DOHH2 (cell line): Measurements from ENCODE around the gene PEX19.

ENCODE experiments used
- H3F3A ChIP-seq: fragments of 200-600 bp; sonication (generic), shearing (Covaris generic); 2 replicates; pipeline ENCODE4 v1.6.0; 2016; ENCODE audit warnings: antibody characterized with exemption, mild to moderate bottlenecking; ENCODE audit not compliant: control insufficient read depth, insufficient read depth
- H3K27ac ChIP-seq: fragments of 200-600 bp; sonication (generic); 2 replicates; pipeline ENCODE4 v1.5.1; 2014; ENCODE audit warnings: low read depth, mild to moderate bottlenecking, low read length, moderate library complexity
- H3K27me3 ChIP-seq: fragments of 200-600 bp; sonication (generic); 2 replicates; pipeline ENCODE4 v1.6.1; 2014; ENCODE audit warnings: mild to moderate bottlenecking, low read length, mixed read lengths; ENCODE audit not compliant: control insufficient read depth
- H3K36me3 ChIP-seq: fragments of 200-600 bp; sonication (generic); 2 replicates; pipeline ENCODE4 v1.6.1; 2014; ENCODE audit warnings: mild to moderate bottlenecking, low read length, moderate library complexity, mixed read lengths; ENCODE audit not compliant: control insufficient read depth
- H3K4me1 ChIP-seq: fragments of 200-600 bp; sonication (generic); 2 replicates; pipeline ENCODE4 v1.6.1; 2014; ENCODE audit warnings: mild to moderate bottlenecking, low read length, mixed read lengths; ENCODE audit not compliant: control insufficient read depth
- H3K4me2 ChIP-seq: fragments of 200-600 bp; sonication (generic); 2 replicates; pipeline ENCODE4 v1.6.0; 2014; ENCODE audit warnings: mild to moderate bottlenecking, low read length, moderate library complexity
- H3K4me3 ChIP-seq: fragments of 200-600 bp; sonication (generic); 2 replicates; pipeline ENCODE4 v1.5.1; 2014; ENCODE audit warnings: mild to moderate bottlenecking, low read length, mixed read lengths
- H3K79me2 ChIP-seq: fragments of 200-600 bp; sonication (generic); 2 replicates; pipeline ENCODE4 v1.6.1; 2014; ENCODE audit warnings: mild to moderate bottlenecking, low read length, mixed read lengths; ENCODE audit not compliant: control insufficient read depth
- H3K9me2 ChIP-seq: fragments of 200-600 bp; sonication (generic); replicated peaks from 2 replicates; pipeline ENCODE4 v1.6.1; 2014; ENCODE audit warnings: mild to moderate bottlenecking, low read length, mixed read lengths; ENCODE audit not compliant: control insufficient read depth
- H3K9me3 ChIP-seq: fragments of 200-600 bp; sonication (generic); 2 replicates; pipeline ENCODE4 v1.6.1; 2014; ENCODE audit warnings: antibody characterized with exemption, low read length, mixed read lengths; ENCODE audit not compliant: control insufficient read depth, insufficient read depth
- H4K20me1 ChIP-seq: fragments of 200-600 bp; sonication (generic); 2 replicates; pipeline ENCODE4 v1.6.0; 2014; ENCODE audit warnings: low read depth, mild to moderate bottlenecking, antibody characterized with exemption, low read length, moderate library complexity; ENCODE audit not compliant: control insufficient read depth, insufficient read depth
- EZH2phosphoT487 ChIP-seq: fragments of 200-600 bp; sonication (generic); IDR thresholded peaks from 2 replicates; pipeline ENCODE4 v1.6.1; 2017; ENCODE audit warnings: borderline replicate concordance, mild to moderate bottlenecking, antibody characterized with exemption, low read length, moderate library complexity, mixed read lengths
- TF ChIP-seq, protein P1 (sequence below): fragments of 200-600 bp; sonication (generic); IDR thresholded peaks from one replicate; pipeline ENCODE4 v1.5.1; 2014; ENCODE audit warnings: antibody characterized with exemption, mild to moderate bottlenecking, low read depth, low read length; ENCODE audit not compliant: poor library complexity, severe bottlenecking

PEX19 gene

DNA sequence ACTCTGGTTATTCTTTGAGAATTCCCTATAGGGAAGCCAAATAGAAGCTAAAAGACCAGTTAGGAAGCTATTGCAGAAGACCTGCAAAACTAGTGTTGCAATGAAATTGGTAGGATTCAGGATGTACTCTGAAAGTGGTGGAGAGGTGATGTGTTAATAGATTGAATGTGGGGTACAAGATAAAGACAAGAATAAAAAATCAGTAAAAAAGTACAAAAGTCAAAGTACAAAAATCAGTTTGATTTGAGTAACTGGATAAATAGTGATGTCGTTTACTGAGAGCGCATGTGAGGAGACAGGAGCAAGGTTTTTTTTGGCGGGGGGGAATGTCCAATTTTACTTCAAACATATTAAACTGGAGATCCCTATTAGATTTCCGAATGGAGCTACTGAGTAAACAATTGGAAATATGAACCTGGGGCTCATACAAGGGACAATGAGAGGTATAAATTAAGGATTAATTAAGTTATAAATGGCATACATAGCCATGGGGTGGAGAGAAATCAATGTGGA, 20.1 kb downstream of the PEX19 start:
- H3K4me2 ChIP-seq, result no peak overlapping the region
- no peak for TF ChIP-seq EZH2phosphoT487
- TF ChIP-seq, protein P1, sequence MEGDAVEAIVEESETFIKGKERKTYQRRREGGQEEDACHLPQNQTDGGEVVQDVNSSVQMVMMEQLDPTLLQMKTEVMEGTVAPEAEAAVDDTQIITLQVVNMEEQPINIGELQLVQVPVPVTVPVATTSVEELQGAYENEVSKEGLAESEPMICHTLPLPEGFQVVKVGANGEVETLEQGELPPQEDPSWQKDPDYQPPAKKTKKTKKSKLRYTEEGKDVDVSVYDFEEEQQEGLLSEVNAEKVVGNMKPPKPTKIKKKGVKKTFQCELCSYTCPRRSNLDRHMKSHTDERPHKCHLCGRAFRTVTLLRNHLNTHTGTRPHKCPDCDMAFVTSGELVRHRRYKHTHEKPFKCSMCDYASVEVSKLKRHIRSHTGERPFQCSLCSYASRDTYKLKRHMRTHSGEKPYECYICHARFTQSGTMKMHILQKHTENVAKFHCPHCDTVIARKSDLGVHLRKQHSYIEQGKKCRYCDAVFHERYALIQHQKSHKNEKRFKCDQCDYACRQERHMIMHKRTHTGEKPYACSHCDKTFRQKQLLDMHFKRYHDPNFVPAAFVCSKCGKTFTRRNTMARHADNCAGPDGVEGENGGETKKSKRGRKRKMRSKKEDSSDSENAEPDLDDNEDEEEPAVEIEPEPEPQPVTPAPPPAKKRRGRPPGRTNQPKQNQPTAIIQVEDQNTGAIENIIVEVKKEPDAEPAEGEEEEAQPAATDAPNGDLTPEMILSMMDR, result no peak
- no peaks in the 10 kb centered on the region for H3K9me3 ChIP-seq
- no peaks in the 10 kb centered on the region for H4K20me1 ChIP-seq
- H3K79me2 ChIP-seq, result peaks cover 24% of the 10 kb centered on the region
- peaks cover 17% of the 10 kb centered on the region for H3K36me3 ChIP-seq
- H3K4me3 ChIP-seq, result no peak overlapping the region
- no peak overlapping the region for H3K27ac ChIP-seq
- no peaks in the 10 kb centered on the region for H3F3A ChIP-seq
- H3K27me3 ChIP-seq, result no peaks in the 10 kb centered on the region
- H3K4me1 ChIP-seq, result peaks cover 21% of the 10 kb centered on the region
- H3K9me2 ChIP-seq, result no peaks in the 10 kb centered on the region

DNA sequence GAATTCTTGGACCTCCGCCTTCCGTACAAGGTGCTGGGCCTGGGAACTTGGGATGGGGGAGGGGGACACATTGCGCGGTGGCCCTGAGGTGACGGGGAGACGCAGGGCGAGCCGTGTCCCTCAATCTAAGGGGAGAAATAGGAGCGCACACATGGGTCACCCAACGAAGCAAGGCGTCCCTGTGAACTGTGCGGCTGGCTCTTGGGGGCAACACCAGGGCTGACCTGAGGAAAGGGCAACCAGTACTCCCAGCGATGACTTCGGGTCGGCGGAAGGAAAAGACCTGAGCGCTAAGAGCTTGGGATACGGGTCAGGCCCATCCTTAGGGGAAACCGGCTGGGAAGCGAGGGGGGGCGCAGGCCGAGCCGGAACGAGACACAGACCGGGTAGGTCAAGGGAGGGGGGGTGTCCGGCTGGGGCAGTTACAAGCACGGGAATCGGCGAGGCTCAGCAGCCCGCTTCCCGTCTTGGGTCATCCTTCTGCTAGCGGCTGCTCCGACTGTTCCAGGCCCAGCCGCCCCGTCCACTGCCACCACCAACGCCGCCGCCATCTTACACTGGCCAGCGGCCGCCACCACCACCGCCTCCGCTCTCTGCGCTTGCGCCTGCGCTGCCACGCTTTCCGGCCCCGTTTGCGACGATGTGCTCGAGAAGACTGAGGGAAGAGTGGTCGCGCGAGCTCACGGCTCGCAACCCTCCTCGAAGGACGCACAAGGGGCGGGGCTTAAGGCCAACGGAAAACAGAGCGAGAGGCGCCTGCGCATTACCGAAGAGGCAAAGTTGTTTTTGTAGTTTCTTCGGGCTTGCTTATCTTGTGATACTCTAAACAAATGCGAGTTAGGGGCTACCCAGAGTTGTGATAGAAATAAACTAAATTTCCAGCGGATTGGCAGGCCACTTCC, 22.8 kb downstream of the PEX19 start, which contains the start of gene DCAF8:
Gene DCAF8, minus strand, starts transcription at position 657 of the 902 bp plus-strand sequence. CDS start 18,541 bp downstream, outside the sequence.
- TF ChIP-seq, protein P1, result no peak
- TF ChIP-seq EZH2phosphoT487, result no peak
- Histone ChIP-seq H4K20me1 (no peaks in the 10 kb centered on the region), H3K36me3 (peaks cover 35% of the 10 kb centered on the region), H3F3A (no peaks in the 10 kb centered on the region), H3K9me3 (no peaks in the 10 kb centered on the region), H3K9me2 (no peaks in the 10 kb centered on the region), H3K27ac (peak within 1 kb of the TSS; percentile 64), H3K4me3 (peak within 1 kb of the TSS; percentile 93), H3K4me2 (peak within 1 kb of the TSS; percentile 87), H3K27me3 (no peaks in the 10 kb centered on the region), H3K79me2 (peaks cover 51% of the 10 kb centered on the region), H3K4me1 (peaks cover 22% of the 10 kb centered on the region)

DNA sequence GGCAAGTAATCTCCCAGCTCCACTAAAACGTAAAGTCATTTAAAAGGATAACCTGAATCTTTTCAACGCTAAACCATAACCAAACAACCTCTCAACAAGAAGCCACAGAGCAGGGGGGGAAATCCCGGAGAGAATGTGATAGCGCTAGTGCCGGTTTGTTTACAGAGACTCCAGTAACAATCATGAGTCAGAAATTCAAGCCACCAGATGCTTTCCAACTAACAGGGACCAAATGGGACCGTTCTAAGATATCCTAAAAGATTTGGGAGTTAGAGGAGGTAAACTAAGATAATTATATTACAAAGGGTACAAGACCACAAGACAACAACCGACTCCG, 23.4 kb downstream of the PEX19 start:
- Histone ChIP-seq H3K9me3 (no peaks in the 10 kb centered on the region), H3K4me3 (peak overlapping the region; percentile 93), H3K4me2 (peak overlapping the region; percentile 87), H4K20me1 (no peaks in the 10 kb centered on the region), H3K27me3 (no peaks in the 10 kb centered on the region), H3K79me2 (peaks cover 58% of the 10 kb centered on the region), H3K36me3 (peaks cover 38% of the 10 kb centered on the region), H3K27ac (peak overlapping the region; percentile 51), H3K4me1 (peaks cover 22% of the 10 kb centered on the region), H3K9me2 (no peaks in the 10 kb centered on the region), H3F3A (0 out of 2 replicates have a peak, but pooled peaks cover 2% of the 10 kb centered on the region)
- TF ChIP-seq EZH2phosphoT487, result no peak
- TF ChIP-seq, protein P1, result no peak
